CD14-positive monocyte (primary cell): ENCODE results near the gene TEX44. TPM values are rescaled to one million over a fixed set of nuclear protein-coding genes. Genes with fewer than 3 reads are reported as not detected.

Experiments used
- DNase-seq, 3 donors: peaks; one replicate each; pipeline ENCODE4 v3.0.0-alpha.2; 2011 to 2022
- H2AFZ ChIP-seq: 2 replicates; pipeline ENCODE4 v1.6.0; 2012; ENCODE audit warnings: mild to moderate bottlenecking, low read depth, low read length, inconsistent platforms; ENCODE audit not compliant: insufficient read depth, poor library complexity, severe bottlenecking
- H3K27ac ChIP-seq, 2 donors: 1 replicate in 1 of 2; 2 replicates in 1 of 2; pipeline ENCODE4 v1.5.1; 2012 to 2013; ENCODE audit warnings: low read length in 2 of 2, control low read depth in 1 of 2, inconsistent platforms in 1 of 2, low read depth in 1 of 2, mild to moderate bottlenecking in 1 of 2
- H3K27me3 ChIP-seq, 2 donors: one replicate each; pipeline versions ENCODE4 v1.6.0 to v1.6.1; 2011 to 2013; ENCODE audit warnings: low read length in 2 of 2; ENCODE audit not compliant: control insufficient read depth in 2 of 2, insufficient read depth in 2 of 2
- H3K36me3 ChIP-seq, 2 donors: replicated peaks in 1 of 2; 1 replicate in 1 of 2; 2 replicates in 1 of 2; pipeline versions ENCODE4 v1.5.1 to v1.6.1; 2012 to 2013; ENCODE audit warnings: low read length in 2 of 2, control low read depth in 1 of 2, inconsistent platforms in 1 of 2, mild to moderate bottlenecking in 1 of 2; ENCODE audit not compliant: insufficient read depth in 2 of 2, control insufficient read depth in 1 of 2
- H3K4me1 ChIP-seq, 2 donors: 1 replicate in 1 of 2; 2 replicates in 1 of 2; pipeline versions ENCODE4 v1.5.1 to v1.6.1; 2012 to 2013; ENCODE audit warnings: low read length in 2 of 2, control low read depth in 1 of 2, inconsistent platforms in 1 of 2, mild to moderate bottlenecking in 1 of 2, moderate library complexity in 1 of 2; ENCODE audit not compliant: insufficient read depth in 2 of 2, control insufficient read depth in 1 of 2
- H3K4me2 ChIP-seq: replicated peaks from 2 replicates; pipeline ENCODE3; 2012; ENCODE audit warnings: low read length, moderate library complexity, mild to moderate bottlenecking; ENCODE audit not compliant: poor library complexity, severe bottlenecking; ENCODE audit errors: extremely low read depth
- H3K4me3 ChIP-seq, 3 experiments: fragments of 200-600 bp in 1 of 3; sonication (generic) in 1 of 3; replicated peaks in 1 of 3; 1 replicate in 2 of 3; 2 replicates in 1 of 3; pipeline ENCODE4 v1.5.1; 2011 to 2013; ENCODE audit warnings: low read length in 3 of 3, mild to moderate bottlenecking in 3 of 3, control low read depth in 2 of 3, low read depth in 2 of 3, inconsistent platforms in 1 of 3, moderate library complexity in 1 of 3
- H3K79me2 ChIP-seq: 2 replicates; pipeline ENCODE4 v1.6.0; 2012; ENCODE audit warnings: mild to moderate bottlenecking, control low read depth, inconsistent platforms, low read length, moderate library complexity; ENCODE audit not compliant: insufficient read depth
- H3K9ac ChIP-seq: 2 replicates; pipeline ENCODE4 v1.6.0; 2017; ENCODE audit warnings: low read length, mild to moderate bottlenecking; ENCODE audit not compliant: insufficient read depth, poor library complexity, severe bottlenecking
- H3K9me3 ChIP-seq, 2 donors: replicated peaks in 1 of 2; 1 replicate in 1 of 2; 2 replicates in 1 of 2; pipeline versions ENCODE4 v1.5.1 to v1.6.1; 2012 to 2013; ENCODE audit warnings: low read length in 2 of 2, control low read depth in 1 of 2; ENCODE audit not compliant: control insufficient read depth in 1 of 2, insufficient read depth in 1 of 2
- H4K20me1 ChIP-seq: 2 replicates; pipeline ENCODE4 v1.6.0; 2012; ENCODE audit warnings: mild to moderate bottlenecking, low read length, control low read depth, moderate library complexity; ENCODE audit not compliant: insufficient read depth
- H3K27ac Mint-ChIP-seq, 7 donors: one replicate each; pipeline ENCODE4 v1.8.0; 2020; ENCODE audit warnings: mild to moderate bottlenecking in 7 of 7, mixed read lengths in 7 of 7, moderate library complexity in 6 of 7, inconsistent platforms in 2 of 7
- H3K27me3 Mint-ChIP-seq, 3 donors: one replicate each; pipeline ENCODE4 v1.8.0; 2021 to 2022; ENCODE audit warnings: low read depth in 3 of 3, mild to moderate bottlenecking in 3 of 3, mixed read lengths in 3 of 3, moderate library complexity in 3 of 3, inconsistent platforms in 1 of 3
- H3K36me3 Mint-ChIP-seq, 2 donors: one replicate each; pipeline ENCODE4 v1.8.0; 2020; ENCODE audit warnings: mixed read lengths in 2 of 2, inconsistent platforms in 1 of 2, mild to moderate bottlenecking in 1 of 2
- H3K4me1 Mint-ChIP-seq: one replicate; pipeline ENCODE4 v1.8.0; 2020; ENCODE audit warnings: mild to moderate bottlenecking, mixed read lengths
- H3K4me3 Mint-ChIP-seq, 2 donors: one replicate each; pipeline ENCODE4 v1.8.0; 2020; ENCODE audit warnings: mild to moderate bottlenecking in 2 of 2, mixed read lengths in 2 of 2, moderate library complexity in 1 of 2
- H3K9me3 Mint-ChIP-seq, 7 donors: one replicate each; pipeline ENCODE4 v1.8.0; 2020 to 2022; ENCODE audit warnings: mixed read lengths in 7 of 7, mild to moderate bottlenecking in 6 of 7, moderate library complexity in 6 of 7, inconsistent platforms in 2 of 7
- CTCF ChIP-seq: fragments of 200-600 bp; IDR thresholded peaks from one replicate; pipeline ENCODE4 v1.8.0; 2022; ENCODE audit warnings: antibody characterized with exemption, mild to moderate bottlenecking
- WGBS: methylation state at CpG from one replicate; pipeline ENCODE4 v1.1.5; 2013; ENCODE audit warnings: missing lambda C conversion rate; ENCODE audit not compliant: insufficient coverage; 5-methylcytosine and 5-hydroxymethylcytosine counted together
- intact Hi-C, 2 donors: fragments of 100-400 bp; cut with micrococcal nuclease; formaldehyde crosslinking; loops; one replicate each; pipeline versions ENCODE4 v1.15.0 to v1.15.1; 2023
- polyA plus RNA-seq, 3 donors: library from polyadenylated mRNA; depleted of rRNA in 1 of 3; unstranded in 2 of 3; stranded (reverse) in 1 of 3; fragments of 300-500 nt in 2 of 3; fragments of >200 nt in 1 of 3; fragmentation: Illumina TruSeq in 2 of 3; gene quantifications; 1 replicate in 2 of 3; 2 replicates in 1 of 3; pipeline ENCODE4 v1.2.3, GENCODE V29; 2012 to 2021

Gene TEX44
- polyA plus RNA-seq, 3 donors = not detected

- H3K36me3 ChIP-seq = no peaks in the 10 kb centered on the region
- H2AFZ ChIP-seq = no peak overlapping the region
- no peaks in the 10 kb centered on the region for H3K36me3 Mint-ChIP-seq
- H3K27ac ChIP-seq = no peak overlapping the region
- no peak for TF ChIP-seq CTCF
- intact Hi-C loops = no loop called here
- H3K9me3 ChIP-seq = no peaks in the 10 kb centered on the region
- peaks cover 1 to 6% (median 3%) of the 10 kb centered on the region in 3 donors for H3K27me3 Mint-ChIP-seq
- H4K20me1 ChIP-seq = no peaks in the 10 kb centered on the region
- no peak for DNase-seq
- H3K4me1 ChIP-seq = peaks cover 0 to under 1% of the 10 kb centered on the region in 2 donors
- H3K79me2 ChIP-seq = no peaks in the 10 kb centered on the region
- no peaks in the 10 kb centered on the region for H3K27me3 ChIP-seq
- peaks cover under 1% of the 10 kb centered on the region for H3K4me1 Mint-ChIP-seq
- no peak overlapping the region for H3K4me3 ChIP-seq
- 100% methylated on average over 3 of the region's 8 CpGs for WGBS
- H3K9ac ChIP-seq = no peak overlapping the region
- H3K4me2 ChIP-seq = no peak overlapping the region
- no peaks in the 10 kb centered on the region for H3K9me3 Mint-ChIP-seq
- no peak overlapping the region for H3K27ac Mint-ChIP-seq
- H3K4me3 Mint-ChIP-seq = no peak overlapping the region
Measured at GRCh38 chr2:231634951-231635875, 42.5 kb downstream of the TEX44 start.

- Mint-ChIP-seq H3K27ac (peak overlapping the region in 3 of 7 donors; percentile 20 to 65 (median 46)), H3K9me3 (peaks cover 0 to 2% (median 0%) of the 10 kb centered on the region in 7 donors), H3K27me3 (peaks cover 0 to 17% (median 4%) of the 10 kb centered on the region in 3 donors), H3K36me3 (no peaks in the 10 kb centered on the region), H3K4me1 (peaks cover 24% of the 10 kb centered on the region), H3K4me3 (no peak overlapping the region)
- H3K4me2 ChIP-seq = no peak overlapping the region
- no peaks in the 10 kb centered on the region for H3K9me3 ChIP-seq
- H3K36me3 ChIP-seq = no peaks in the 10 kb centered on the region
- H3K4me3 ChIP-seq = no peak overlapping the region
- peaks cover 20 to 23% of the 10 kb centered on the region in 2 donors for H3K4me1 ChIP-seq
- H3K27ac ChIP-seq = no peak overlapping the region
- 94% methylated on average over 3 of the region's 6 CpGs for WGBS
- no peaks in the 10 kb centered on the region for H4K20me1 ChIP-seq
- H3K27me3 ChIP-seq = no peaks in the 10 kb centered on the region
- no peak for TF ChIP-seq CTCF
- peak in 1 of 3 donors; percentile 12 for DNase-seq
- no peak overlapping the region for H2AFZ ChIP-seq
- no peak overlapping the region for H3K9ac ChIP-seq
- H3K79me2 ChIP-seq = no peaks in the 10 kb centered on the region
- intact Hi-C loops = no loop called here
Measured at GRCh38 chr2:231640241-231640640, 47.6 kb downstream of the TEX44 start.
